HG02938 (cell line): ENCODE data around the gene CNTFR.

Experiments
- ATAC-seq: cut with Tn5 transposase; IDR thresholded peaks from one replicate; pipeline ENCODE4 v1.9.1; 2021; ENCODE audit warnings: mild to moderate bottlenecking, moderate library complexity; ENCODE audit not compliant: unreplicated experiment

CNTFR gene

DNA sequence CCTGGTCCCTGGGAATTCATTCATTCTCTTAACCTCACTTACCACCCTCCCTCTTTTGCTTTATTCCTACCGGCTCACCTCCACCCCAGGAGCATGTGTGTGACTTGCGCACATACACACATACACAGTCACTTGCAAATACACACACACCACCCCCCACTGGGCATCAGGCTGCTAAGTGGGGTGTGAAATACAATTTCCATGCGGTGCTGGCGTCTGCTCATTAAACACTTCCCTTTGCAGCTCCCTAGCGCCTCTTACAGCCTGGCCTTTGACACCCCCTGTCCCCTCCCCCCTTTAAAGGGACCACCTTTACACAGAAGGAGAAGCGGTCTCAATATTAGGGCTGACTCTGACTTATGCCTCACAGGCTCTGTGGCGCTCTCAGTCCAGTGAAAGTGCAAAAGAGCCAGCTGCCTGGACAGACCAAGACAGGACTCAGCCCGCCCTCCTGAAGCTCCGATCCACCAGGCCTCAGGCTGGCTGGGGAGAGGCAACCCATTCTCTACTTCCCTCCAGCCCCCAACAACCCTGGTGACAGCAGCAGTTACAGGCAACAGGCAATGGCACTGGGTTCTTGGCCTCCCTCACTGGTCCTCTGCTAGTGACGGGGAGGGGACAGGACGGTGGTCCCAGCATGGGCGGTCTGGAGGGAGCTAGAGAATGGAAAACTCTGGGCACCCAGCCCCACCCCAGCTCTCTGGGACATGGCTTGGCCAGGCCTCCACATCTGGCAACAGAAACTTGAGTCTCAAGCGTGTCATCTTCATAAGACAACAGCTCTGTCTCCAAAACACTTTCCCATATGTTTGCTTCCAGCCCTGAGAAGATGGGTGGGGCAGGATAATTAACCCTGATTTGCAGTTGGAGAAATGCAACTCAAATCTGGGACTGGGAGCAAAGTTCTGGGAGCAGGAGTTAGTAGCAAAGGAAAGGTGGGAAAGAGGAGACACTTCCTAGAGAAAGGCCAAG is 78.7 kb downstream of the CNTFR start:
- no peak for ATAC-seq

DNA sequence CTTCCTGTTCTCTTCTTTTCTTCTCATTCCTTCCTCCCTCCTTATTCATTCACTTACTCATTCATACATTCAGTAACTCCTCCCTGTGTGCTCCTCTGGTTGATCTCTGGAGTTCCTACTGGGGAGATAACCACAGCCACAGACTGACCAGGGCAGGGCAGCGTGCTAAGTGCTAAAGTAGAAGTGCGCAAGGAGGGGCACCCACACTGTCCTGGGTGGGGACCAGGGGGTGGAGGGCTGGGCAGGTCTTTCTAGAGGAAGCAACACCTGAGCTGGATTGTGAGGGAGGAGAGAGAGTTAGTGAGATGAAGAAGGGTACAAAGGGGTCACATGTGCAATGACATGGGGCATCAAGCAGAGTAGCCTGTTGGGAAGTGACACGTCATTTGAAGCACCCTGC is 80.6 kb downstream of the CNTFR start:
- ATAC-seq: no peak

DNA sequence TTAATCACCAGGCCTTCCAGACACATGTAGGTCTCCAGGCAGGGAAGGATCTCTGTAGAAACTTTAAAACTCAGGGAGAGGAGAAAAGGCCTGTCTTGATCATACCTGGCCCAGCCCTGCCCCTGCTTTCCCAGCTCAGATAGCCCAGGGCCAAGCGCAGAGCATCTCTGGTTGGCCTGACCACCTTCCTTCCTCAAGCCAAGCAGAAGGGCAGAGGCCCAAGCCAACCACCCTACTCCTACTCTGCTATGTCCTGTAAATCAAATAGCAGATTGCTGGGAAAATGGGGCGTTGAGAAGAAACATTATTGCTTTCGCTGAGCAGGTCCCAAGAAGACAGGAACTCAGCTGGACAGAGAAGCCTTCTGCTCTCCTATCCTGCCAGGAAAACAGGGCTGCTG is 81.1 kb downstream of the CNTFR start:
- ATAC-seq: no peak

DNA sequence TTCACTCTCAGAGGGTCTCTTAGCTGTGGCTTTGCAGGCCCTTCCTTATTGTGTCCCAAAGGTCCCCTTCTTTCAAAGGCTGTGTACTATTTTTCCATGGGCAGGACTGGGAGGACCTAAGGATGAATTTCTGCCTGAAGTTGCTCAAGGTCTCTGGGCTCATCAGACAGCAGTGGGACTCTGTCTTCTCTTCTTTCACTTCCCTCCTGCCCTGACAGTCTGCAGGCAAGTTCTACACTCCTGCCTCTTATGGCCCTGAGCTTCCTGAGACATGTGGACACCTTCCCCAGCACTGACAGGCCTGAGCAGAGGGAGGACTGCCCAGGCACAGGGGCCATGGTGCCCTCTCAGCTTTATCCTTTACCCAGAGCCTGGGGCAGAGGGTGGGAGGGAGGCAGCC is 81.6 kb downstream of the CNTFR start:
- no peak for ATAC-seq

DNA sequence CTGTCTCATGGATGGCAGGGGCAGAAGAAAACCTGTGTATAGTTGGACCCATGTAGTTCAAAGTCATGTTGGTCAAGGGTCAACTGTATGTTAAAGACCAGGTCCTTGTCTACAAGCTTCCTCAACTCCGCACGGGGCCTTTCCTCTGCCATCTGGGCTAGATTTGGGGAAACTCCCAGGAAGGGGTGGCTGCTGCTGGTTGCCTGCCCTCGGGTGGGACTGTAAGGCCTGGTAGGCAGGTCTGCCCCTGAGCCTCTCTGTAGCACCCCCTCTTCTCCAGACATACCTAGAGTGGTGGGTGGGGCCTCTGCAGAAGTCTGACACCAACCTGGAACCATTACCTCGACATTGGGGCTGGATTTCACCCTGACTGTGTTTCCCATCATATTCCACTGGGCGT is 82.0 kb downstream of the CNTFR start:
- ATAC-seq: no peak

DNA sequence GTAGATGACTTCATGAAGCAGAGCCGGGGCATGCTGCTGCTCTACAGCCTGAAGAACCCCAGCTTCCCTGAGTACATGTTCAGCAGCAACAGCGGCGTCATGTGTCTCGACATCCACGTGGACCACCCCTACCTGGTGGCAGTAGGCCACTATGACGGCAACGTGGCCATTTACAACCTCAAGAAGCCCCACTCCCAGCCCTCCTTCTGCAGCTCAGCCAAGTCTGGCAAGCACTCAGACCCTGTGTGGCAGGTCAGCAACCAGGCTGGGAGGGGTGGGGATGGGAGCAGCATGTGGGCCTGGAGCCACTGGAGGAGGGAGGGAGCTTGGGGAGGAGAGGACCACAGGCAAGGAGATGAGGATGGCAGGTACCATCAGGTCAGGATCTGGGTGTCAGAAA is 82.9 kb downstream of the CNTFR start:
- no peak for ATAC-seq

DNA sequence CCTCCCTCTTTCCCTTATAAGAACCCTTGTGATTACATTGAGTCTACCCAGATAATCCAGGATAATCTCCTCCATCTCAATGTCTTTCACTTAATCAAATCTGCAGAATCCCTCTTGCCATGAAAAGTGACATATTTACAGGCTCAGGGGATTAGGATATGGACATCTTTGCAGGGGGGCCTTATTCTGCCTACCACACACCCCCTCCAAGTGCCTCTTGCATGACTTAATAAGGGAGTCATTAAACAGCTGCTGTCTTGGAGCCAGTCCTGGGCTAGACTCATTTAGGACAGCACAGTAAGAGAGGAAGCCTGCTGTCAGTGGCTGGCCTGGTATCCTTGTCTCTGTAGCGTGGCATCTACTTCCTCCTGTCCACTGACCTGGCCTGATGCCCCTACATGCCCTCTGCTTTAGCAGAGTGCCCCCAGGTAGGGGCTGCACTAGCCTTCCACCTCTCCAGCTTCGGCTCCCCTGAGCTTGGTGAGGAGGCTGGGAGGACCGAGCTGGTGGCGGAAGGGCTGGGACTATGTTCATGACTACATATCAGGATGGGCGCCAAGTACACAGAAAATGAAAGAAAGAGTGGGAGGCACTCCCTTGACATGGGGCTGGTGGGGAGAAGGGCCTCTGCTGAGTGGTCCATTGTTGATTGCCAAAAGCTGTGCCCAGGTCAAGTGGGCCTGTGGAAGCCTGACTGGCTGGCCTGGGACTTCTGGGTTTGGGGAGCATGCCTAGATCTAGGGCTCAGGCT is 84.0 kb downstream of the CNTFR start:
- no peak for ATAC-seq

DNA sequence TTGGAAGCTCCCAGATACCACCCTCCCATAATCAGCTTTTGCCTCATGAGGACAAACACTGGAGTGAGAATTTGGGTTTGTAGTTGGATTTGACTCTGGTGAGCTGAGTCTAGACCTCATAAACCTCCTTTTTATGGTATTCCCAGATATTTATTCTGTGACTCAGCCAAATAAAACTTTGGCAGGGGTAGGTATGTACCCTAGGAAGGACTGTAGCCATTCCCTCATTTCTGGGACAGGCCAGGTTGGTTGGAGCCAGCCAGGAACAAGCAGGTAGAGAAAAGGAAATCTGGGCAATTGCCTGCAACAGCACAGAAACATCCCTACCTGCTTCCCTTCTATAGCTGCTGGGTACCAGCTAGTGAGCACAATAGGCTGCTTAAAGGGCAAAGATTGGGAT is 86.1 kb downstream of the CNTFR start:
- ATAC-seq: no peak

DNA sequence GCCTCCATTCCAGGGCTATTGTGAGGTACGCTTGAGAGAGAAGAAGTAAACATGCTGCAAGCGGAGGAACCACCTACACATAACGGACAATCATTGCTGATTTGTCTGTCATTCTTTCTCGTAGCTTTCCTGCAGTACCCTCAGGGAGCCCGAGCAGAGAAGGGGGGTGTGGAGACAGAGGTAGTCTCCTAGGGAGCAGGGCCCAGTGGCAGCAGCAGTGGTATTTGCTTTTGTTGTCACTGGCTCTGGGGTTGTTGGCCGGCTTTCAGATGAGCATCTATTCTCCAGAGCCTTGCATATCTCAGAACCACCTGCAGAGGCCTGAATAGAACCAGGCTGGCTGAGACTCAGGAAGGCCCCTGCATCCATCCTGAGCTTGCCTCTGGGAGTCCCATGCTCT is 86.6 kb downstream of the CNTFR start:
- ATAC-seq: no peak

DNA sequence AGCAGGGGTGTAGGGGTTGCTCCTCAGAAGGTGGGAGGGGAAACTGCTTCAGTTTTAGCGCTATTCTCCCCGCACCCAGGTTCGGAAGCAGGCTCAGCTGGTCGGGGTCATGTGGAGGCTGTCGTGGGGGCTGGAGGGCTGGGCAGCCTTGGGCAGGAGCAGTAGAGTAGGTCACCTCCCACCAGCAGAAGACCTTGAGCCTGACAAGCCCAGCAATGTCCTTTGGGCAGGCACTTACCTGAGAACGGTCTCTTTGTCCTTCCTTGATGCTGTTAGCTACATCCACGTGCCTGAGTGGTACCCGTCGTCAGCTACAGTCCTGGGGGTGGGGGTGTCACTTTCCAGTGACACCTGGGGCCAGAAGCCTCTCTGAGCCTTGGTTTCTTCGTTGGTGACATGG is 87.1 kb downstream of the CNTFR start:
- ATAC-seq: no peak

DNA sequence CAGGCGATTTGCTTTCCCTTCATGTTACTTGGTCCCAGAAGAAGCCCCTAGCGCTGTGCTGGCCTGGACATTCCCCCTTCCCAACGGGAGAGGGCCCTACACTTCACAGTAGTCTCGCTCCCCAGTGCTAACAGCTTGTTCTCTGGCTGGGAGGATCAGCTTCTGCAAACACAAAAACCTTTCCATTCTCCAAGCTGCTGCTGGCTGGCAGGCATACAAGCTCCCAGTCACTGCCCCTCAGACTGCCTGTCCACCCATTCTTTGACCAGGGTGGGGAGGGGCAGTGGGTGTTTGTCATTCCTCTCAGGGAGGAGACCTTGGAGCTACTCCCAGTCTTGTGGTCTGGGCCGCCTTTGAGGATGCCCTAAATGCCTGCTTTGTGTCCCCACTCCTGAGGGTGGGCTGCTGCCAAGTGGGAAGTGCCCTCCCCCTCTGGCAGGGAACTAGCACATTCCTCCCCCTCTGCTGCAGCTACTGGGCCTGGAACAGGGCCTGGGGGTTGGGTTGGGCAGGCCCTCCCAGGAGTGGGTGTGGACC is 87.6 kb downstream of the CNTFR start:
- no peak for ATAC-seq
